Esophagus muscularis mucosa (tissue), 4 donors: ENCODE data around the gene KRT32.

Source experiments
- CTCF ChIP-seq, 3 experiments: fragments of 200-600 bp in 2 of 3; fragments of 450-650 bp in 1 of 3; sonication (generic) in 2 of 3; IDR thresholded peaks; one replicate each; pipeline ENCODE4 v1.5.1; 2017 to 2019; ENCODE audit warnings: antibody characterized with exemption in 3 of 3, mild to moderate bottlenecking in 2 of 3, moderate library complexity in 1 of 3
- EP300 ChIP-seq: sonication (generic); formaldehyde crosslinking; IDR thresholded peaks from one replicate; pipeline ENCODE4 v1.6.1; 2017; ENCODE audit warnings: antibody characterized with exemption
- POLR2A ChIP-seq: fragments of 450-650 bp; IDR thresholded peaks from one replicate; pipeline ENCODE4 v1.6.1; 2017; ENCODE audit warnings: antibody characterized with exemption, moderate library complexity, mild to moderate bottlenecking, low read depth
- POLR2AphosphoS5 ChIP-seq, 2 donors: sonication (generic); formaldehyde crosslinking; IDR thresholded peaks; one replicate each; pipeline ENCODE4 v1.6.1; 2017; ENCODE audit warnings: antibody characterized with exemption in 2 of 2

DNA sequence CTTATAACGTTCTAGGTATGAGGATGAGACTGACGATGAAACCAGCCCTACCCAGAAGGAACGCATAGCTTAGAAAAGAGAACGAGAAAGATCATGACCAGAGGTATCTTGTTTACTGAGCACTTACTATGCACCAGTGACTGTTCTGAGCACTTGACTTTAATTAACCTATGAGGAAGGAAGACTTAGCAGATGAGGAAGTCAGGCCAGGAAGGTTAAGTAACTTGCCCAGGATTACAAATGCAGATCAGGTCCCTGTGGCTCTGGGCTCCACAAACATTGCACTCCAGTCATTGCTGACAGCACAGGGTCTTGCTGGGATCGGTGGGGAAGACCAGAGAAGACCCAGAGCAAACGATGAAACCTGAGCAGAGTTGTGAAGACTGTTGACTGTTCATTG, 31.1 kb upstream of the KRT32 start:
- TF ChIP-seq CTCF (IDR thresholded peaks at IDR 0.05) (no peak), EP300 (no peak), POLR2A (no peak), POLR2AphosphoS5 (IDR thresholded peaks at IDR 0.05) (no peak)
